Measurements from ENCODE around the gene PDLIM5. TPM values are rescaled to one million over a fixed set of nuclear protein-coding genes. Genes with fewer than 3 reads are reported as not detected.

The PDLIM5 gene
- total and polyA plus RNA-seq, 2 of the 8 experiments (the other 6 are each of a cell fraction or from before 2014, with no cell fraction given) = 37.3 to 62.1 TPM

- H3K23me2 ChIP-seq (ENCODE audit: low read depth, low read length) = no peaks in the 10 kb centered on the region
- ChIA-PET POLR2A (ENCODE audit: partially characterized antibody) (no interaction called here), CTCF (ENCODE audit: partially characterized antibody) (interaction anchor here (1.0 kb wide), 1 partner anchor 11 kb away, joined by 3 read pairs; no protein-coding TSS in a partner anchor)
- H4K91ac ChIP-seq (replicated peaks; ENCODE audit: insufficient read length, low read length) = no peak overlapping the region
- no peaks in the 10 kb centered on the region for H3K79me2 ChIP-seq (ENCODE audit: control insufficient read depth in 1 of 2, insufficient read depth in 2 of 2, low read length in 2 of 2)
- no peak overlapping the region for H3K14ac ChIP-seq (ENCODE audit: insufficient read length)
- H2BK12ac ChIP-seq (ENCODE audit: low read depth, low read length) = no peak overlapping the region
- H4K8ac ChIP-seq (ENCODE audit: extremely low read depth, insufficient read depth, low read length) = no peak overlapping the region
- no peaks in the 10 kb centered on the region for H3K79me1 ChIP-seq (ENCODE audit: low read depth, low read length)
- H3K9ac ChIP-seq (replicated peaks in 1 of 4; ENCODE audit: extremely low read depth in 1 of 4, low read depth in 3 of 4, low read length in 3 of 4) = no peak overlapping the region
- no peak overlapping the region for H2BK120ac ChIP-seq (replicated peaks; ENCODE audit: low read depth, low read length)
- FAIRE-seq = no peak
- no peaks in the 10 kb centered on the region for H3K36me3 ChIP-seq (ENCODE audit: control insufficient read depth in 2 of 4, insufficient read depth in 4 of 4, low read length in 3 of 4)
- H3K4me3 ChIP-seq (ENCODE audit: extremely low read depth in 1 of 4, insufficient read depth in 2 of 4, low read depth in 3 of 4, low read length in 4 of 4) = no peak overlapping the region
- H3K4ac ChIP-seq (replicated peaks; ENCODE audit: insufficient read length, low read depth, low read length) = no peak overlapping the region
- no peak overlapping the region for H2BK5ac ChIP-seq (ENCODE audit: low read depth, low read length)
- H3K4me2 ChIP-seq (ENCODE audit: insufficient read depth in 1 of 2, low read depth in 2 of 2, low read length in 2 of 2) = no peak overlapping the region
- H3K56ac ChIP-seq (replicated peaks; ENCODE audit: insufficient read length, low read depth, low read length) = no peak overlapping the region
- DNase-seq (ENCODE audit: low read depth in 1 of 2, low spot score in 2 of 2) = no peak
- WGBS, 2 experiments (ENCODE audit: extremely low coverage in 1 of 2, insufficient coverage in 1 of 2, insufficient read length in 1 of 2, insufficient replicate concordance in 2 of 2, low coverage in 1 of 2, low lambda C conversion rate in 2 of 2, missing lambda C conversion rate in 1 of 2) = 91% methylated on average over 4 of the region's 4 CpGs; no CpG with 5 or more reads in 1 of the 2 experiments
- peak overlapping the region; percentile 76; the same call in 1 of the 2 replicates for H2AFZ ChIP-seq (ENCODE audit: low read length)
- H3K27me3 ChIP-seq (replicated peaks in 1 of 4; ENCODE audit: control insufficient read depth in 3 of 4, extremely low read depth in 1 of 4, insufficient read depth in 3 of 4, low read length in 3 of 4) = no peaks in the 10 kb centered on the region
- no peak overlapping the region for H3K27ac ChIP-seq (ENCODE audit: low read depth, low read length)
- H4K20me1 ChIP-seq (replicated peaks in 1 of 2; ENCODE audit: control insufficient read depth in 1 of 2, insufficient read depth in 2 of 2, low read length in 2 of 2) = no peaks in the 10 kb centered on the region
- no peaks in the 10 kb centered on the region for H3K4me1 ChIP-seq (replicated peaks in 1 of 4; ENCODE audit: control insufficient read depth in 3 of 4, insufficient read depth in 4 of 4, low read length in 3 of 4)
- H4K5ac ChIP-seq (ENCODE audit: insufficient read length, low read depth, low read length) = no peak overlapping the region
- no peak overlapping the region for H2AK5ac ChIP-seq (ENCODE audit: low read depth, low read length)
- H3K9me3 ChIP-seq (ENCODE audit: insufficient read depth in 2 of 2, low read depth in 1 of 2, low read length in 1 of 2) = no peaks in the 10 kb centered on the region
- no peak overlapping the region for H2BK20ac ChIP-seq (ENCODE audit: low read length)
- H3K18ac ChIP-seq (ENCODE audit: extremely low read depth, low read length) = no peak overlapping the region
- H2BK15ac ChIP-seq (ENCODE audit: low read length) = no peak overlapping the region
- H3K23ac ChIP-seq (ENCODE audit: insufficient read length) = no peak overlapping the region
- TF ChIP-seq USF2 (IDR thresholded peaks at IDR 0.05; ENCODE audit: low read length) (no peak), EZH2 (IDR thresholded peaks at IDR 0.05; ENCODE audit: low read depth, low read length, severe bottlenecking) (no peak), MAX (IDR thresholded peaks at IDR 0.05) (no peak), POU5F1 (IDR thresholded peaks at IDR 0.05; ENCODE audit: low read depth, low read length) (no peak), RFX5 (IDR thresholded peaks at IDR 0.05; ENCODE audit: borderline replicate concordance, low read depth, low read length) (no peak), TAF7 (optimal IDR thresholded peaks at IDR 0.05; ENCODE audit: borderline replicate concordance, low read depth, low read length) (no peak), KDM1A (IDR thresholded peaks at IDR 0.05; ENCODE audit: borderline replicate concordance, low read length) (no peak), SUZ12 (IDR thresholded peaks at IDR 0.05; ENCODE audit: low read length) (no peak), ATF2 (IDR thresholded peaks at IDR 0.05; ENCODE audit: low read length) (no peak), JUND (IDR thresholded peaks at IDR 0.05; ENCODE audit: low read length) (no peak), HDAC6 (IDR thresholded peaks at IDR 0.05; ENCODE audit: low read depth, low read length) (no peak)
Observed at GRCh38 chr4:94690851-94691254, 239.1 kb downstream of the PDLIM5 start.

All from H1 (cell line).